GM19372 (cell line): ENCODE results near the gene RPL27A.
"Not testable (repeated sequence)": the region's sequence is repeated elsewhere in the genome, so short reads cannot be mapped to it uniquely, and the experiment has no call there.

Experiments
- ATAC-seq: cut with Tn5 transposase; IDR thresholded peaks from one replicate; pipeline ENCODE4 v1.9.1; 2021; ENCODE audit warnings: mild to moderate bottlenecking, low read depth, moderate library complexity; ENCODE audit not compliant: unreplicated experiment

The RPL27A gene

DNA sequence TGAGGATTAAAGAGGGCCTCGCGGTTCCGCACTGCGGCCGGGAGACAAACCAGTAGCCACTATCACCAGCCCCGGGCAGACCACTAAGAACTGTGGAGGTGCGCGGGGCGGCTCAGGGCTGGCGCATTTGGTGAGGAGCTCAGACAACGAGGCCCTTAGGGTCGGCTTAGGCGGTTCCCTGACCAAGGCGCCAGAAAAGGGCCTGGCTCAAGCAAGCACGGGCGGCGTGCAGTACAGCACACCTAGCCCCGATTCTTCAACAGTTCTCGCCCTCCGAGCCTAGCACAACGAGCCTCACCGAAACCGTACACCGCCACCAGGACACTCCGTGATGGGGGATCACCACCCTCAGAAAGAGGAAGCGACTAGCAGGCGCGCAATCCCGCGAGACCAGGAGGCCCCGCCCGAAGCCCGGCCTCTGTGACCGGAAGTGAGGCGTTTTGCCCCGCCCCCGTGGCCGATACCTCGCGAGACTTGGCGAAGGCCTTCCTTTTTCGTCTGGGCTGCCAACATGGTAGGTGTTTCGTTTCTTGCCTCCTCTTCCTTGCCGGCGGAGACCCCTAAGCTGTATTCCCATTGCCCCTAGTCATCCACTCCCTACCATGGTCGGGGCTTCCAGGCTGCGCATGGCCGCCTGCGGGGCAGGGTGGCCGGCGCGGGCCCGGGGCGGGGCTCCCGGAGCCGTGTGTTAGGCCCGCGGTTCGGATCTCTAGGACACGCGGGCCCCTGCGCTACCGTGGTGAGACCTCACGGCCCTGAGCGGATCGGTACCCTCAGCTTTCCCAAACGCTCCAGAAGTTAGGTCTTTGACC is at the start of gene RPL27A, which contains the start of gene TRIM66:
RPL27A (plus strand) TSS at position 490 of the 812 bp plus-strand sequence; CDS start at position 512, 22 bp downstream.
TRIM66 (minus strand) TSS at position 363 of the 812 bp plus-strand sequence. CDS start 10,391 bp downstream, outside the sequence.
- peak; percentile 96 for ATAC-seq

DNA sequence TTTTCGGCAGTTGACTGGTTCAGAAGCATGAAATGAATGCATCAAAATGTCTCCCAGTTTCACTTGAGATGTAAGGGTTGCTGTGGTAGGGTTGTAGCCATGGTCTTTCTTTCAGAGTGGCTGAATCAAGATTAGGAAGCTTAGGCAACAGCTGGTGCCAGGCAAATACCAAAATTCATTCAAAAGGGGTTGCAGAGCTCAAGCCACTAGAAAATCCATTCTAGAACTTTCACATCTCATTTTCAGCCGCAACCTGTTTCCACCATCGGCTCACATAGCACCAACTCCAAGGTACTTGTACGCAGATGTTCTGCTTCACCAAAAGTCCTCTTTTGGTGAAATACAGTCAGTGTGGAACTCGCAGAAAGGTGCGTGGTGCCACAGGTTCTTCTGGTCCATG is 48.1 kb upstream of the RPL27A start:
- ATAC-seq = no peak

DNA sequence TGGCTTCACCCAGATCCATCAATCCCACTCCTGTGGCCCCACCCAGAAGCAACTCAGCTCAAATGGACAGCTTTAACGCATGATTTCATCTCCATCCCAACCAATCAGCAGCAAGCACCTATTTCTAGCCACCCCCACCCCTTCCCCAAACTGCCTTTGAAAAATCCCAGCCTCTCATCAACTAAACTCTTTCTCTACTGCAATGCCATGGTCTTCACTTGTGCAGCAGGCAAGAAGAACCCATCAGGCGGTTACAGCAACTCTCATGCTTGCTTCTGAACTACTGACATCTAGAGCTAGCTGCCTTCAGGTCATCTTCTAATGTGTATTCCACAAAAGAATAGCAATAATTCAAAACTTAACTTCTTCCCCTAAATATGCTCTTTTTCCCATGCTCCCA is 46.5 kb upstream of the RPL27A start:
- ATAC-seq = no peak

- no peak for ATAC-seq
These were observed 44.3 kb upstream of the RPL27A start for GRCh38 chr11:8638300-8638699.

- ATAC-seq = no peak
These were observed 42.9 kb upstream of the RPL27A start for GRCh38 chr11:8639655-8640054.

- no peak for ATAC-seq
These were observed 42.2 kb upstream of the RPL27A start for GRCh38 chr11:8640267-8640906.

GRCh38 chr11:8641332-8641731 is 41.3 kb upstream of the RPL27A start:
- no peak for ATAC-seq

DNA sequence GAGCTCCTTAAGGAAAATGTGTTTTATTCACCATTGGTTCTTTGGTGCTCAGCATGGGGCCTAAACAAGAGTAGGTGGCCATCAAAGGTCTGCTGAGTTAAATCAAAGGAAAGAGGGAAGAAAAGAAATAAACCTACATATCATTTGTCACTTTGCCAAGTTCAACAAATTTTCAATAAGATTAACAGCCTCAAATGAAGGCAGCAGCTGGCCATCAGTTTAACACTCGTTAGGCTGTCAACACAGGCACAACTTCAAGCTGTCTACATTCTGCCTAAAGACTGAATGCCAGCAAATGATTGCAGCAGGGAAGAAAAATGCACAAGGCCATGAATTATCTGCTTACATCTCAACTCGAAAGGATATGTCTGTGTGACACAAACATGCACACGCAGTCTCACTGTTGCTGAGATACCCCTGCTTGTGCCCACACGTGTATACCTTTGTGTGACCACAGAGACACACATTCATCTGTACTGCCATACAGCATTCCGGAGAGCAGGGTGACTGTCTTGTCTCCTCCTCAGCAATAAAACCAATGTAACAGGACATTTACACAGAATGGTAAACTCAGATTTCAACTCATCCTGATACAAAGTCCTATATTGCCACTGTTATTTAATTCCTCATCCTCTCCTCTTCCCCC is 40.3 kb upstream of the RPL27A start:
- no peak for ATAC-seq

GRCh38 chr11:8646873-8647272 is 35.7 kb upstream of the RPL27A start:
- no peak for ATAC-seq

DNA sequence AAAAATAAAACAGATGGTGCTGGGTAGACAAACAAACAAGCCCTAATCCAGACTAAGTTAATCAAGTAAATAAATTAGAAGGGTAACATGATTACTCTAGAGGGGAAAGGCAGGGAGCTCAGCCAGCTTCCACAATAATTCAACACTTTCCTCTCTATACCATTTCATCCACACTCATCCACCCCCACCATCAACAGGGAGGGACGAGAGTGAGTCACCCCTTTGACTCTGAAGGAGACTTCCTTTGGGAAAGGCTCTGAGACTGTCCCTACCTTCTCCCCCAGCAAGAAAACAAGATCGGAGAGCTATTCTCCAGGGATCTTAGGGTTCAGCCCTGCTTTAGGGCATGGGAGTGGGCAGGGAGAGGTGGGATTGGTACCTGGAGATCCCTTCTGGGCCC is 33.2 kb upstream of the RPL27A start:
- ATAC-seq = no peak

DNA sequence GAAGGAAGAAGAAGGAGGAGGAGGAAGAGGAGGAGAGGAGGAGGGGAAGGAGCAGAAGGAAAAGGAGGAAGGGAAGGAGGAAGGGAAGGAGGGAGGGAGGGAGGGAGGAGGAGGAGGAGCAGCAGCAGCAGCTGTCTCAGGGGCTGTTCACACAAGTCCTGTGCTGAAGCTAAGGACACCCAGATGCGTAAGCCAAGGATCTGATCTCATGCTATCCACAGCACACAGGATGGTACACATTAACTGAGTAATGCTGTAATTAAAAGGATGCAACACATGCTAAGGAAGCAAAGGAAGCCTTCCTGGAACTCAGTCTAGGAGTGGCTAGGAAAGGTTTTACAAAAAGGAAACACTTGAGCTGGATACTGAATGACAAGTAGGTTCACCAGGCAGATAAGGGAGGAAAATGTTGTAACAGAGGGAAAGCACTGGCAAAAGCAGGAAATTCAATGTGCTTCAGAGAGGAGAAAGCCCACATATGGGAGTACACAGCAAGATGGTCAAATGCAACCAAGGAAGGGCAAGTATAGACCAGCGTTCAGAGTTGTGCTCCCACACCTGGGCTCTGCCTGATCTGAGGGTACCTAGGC is 32.1 kb upstream of the RPL27A start:
- no peak for ATAC-seq

DNA sequence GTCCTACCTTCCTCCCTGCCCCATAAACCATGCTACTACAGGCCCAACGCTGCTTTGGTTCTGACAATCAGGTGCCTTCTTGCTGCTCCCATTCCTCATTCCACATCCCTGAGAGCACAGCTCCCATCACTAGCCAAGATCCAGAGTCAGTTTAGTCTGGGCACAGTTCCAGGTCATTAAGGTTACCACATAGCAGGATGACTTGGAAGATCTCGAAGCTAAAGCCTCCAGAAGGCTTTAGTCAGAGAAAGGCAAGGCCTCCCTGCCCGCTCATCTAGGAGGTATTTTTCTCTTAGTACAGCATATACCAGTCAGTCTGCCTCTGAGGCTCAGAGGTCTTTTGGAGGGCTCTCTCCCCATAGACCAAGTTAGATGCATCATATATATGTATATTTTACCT is 30.5 kb upstream of the RPL27A start:
- ATAC-seq = no peak

GRCh38 chr11:8654503-8654902 is 28.1 kb upstream of the RPL27A start:
- ATAC-seq = no peak

DNA sequence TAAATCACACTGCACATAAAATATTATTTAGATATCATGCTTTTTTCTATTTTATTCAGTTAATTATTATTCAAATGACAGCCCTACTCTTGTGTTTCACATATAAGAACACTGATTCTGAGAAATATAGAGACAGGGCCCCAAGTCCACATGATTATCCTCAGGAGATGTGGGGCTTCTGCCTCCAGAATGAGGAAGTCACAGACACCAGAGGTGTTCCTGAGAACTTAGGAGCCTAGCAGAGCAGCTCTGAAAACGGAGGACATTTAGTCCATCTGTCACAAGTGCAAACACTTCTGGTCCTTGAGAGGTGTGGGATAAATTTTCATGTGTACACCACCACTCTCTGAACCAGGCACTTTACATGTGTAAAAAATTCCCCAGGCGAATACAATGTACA is 26.3 kb upstream of the RPL27A start:
- ATAC-seq = no peak

GRCh38 chr11:8658321-8659057 is 24.1 kb upstream of the RPL27A start:
- ATAC-seq = no peak

DNA sequence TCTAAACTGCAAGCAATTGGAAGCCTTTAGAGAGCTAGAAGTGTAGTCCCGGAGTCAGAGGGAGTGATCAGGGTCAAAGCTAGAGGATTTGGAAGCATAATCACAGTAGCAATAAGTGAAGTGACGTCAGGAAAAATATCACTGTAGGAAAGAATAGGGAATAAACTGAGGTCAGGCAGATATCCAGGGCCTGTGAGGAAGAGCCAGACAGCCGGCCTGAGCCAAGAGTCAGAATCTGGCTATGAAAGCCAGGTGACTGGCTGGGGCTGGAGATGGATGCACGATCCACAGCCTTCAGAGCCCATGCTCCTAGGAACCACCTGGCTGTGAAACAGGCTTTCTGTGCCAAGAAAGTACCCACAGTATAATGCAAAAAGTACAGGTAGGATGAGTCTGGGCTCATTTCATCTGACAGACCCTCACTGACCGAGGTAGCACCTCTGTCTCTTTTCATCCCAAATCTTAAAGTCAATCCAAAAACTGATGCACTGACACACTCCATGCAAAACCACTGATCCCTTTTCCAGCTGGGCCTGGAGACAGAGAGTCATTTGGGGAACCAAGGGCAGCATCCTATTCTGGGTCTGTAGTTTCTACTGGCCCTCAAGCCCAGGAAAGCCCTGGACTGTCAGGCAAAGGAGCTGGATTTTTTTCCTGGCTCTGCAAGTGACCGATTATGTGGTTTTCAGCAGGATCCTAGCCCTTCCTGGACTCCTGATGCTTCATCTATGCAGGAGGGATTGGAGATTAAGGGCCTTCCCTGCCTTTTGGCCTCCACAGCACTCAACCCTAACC is 21.4 kb upstream of the RPL27A start:
- ATAC-seq = no peak

- no peak for ATAC-seq
These were observed 17.4 kb upstream of the RPL27A start for GRCh38 chr11:8665222-8665621.

GRCh38 chr11:8670081-8670480 is 12.5 kb upstream of the RPL27A start:
- not testable (repeated sequence) for ATAC-seq

DNA sequence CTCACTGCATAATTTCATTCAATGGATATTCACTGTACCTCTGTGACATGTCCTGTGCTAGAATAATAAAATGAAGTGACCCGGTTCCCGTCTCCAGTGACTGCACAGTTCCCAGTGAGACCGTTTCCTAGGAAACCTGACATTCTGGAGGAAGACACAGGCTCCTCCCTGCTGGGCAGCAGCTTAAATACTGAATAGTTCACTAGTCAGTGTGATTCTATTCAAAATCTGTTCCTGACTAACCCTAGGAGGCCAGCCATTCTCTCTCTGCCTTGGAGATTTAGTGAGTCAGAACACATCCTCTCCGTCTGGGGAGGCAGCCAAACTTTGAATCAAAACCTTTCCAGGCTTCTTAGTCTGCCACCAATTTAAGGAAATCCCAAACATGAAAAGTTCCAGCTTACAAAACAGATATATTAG is 11.4 kb upstream of the RPL27A start:
- no peak for ATAC-seq

GRCh38 chr11:8671651-8672062 is 10.9 kb upstream of the RPL27A start:
- no peak for ATAC-seq
